GM06990 (cell line): ENCODE results near the gene ARHGAP15.

Experiments used
- DNase-seq: peaks from one replicate; pipeline ENCODE4 v3.0.0-alpha.2; 2011; ENCODE audit not compliant: insufficient read length; ENCODE audit errors: extremely low read depth
- H3K27me3 ChIP-seq: replicated peaks from 2 replicates; pipeline ENCODE4 v1.6.0; 2011; ENCODE audit warnings: low read length; ENCODE audit not compliant: control insufficient read depth, insufficient read depth
- H3K36me3 ChIP-seq: 2 replicates; pipeline ENCODE4 v1.5.1; 2011; ENCODE audit warnings: low read length; ENCODE audit not compliant: control insufficient read depth, insufficient read depth
- H3K4me3 ChIP-seq: replicated peaks from 2 replicates; pipeline ENCODE4 v1.5.1; 2011; ENCODE audit warnings: low read depth, mild to moderate bottlenecking, control low read depth, low read length
- TF ChIP-seq, protein P1 (sequence below): IDR thresholded peaks from 2 replicates; pipeline ENCODE4 v1.5.1; 2011; ENCODE audit warnings: low read length, control low read depth, mild to moderate bottlenecking, inconsistent platforms; ENCODE audit not compliant: insufficient read depth, poor library complexity, severe bottlenecking

Gene ARHGAP15

DNA sequence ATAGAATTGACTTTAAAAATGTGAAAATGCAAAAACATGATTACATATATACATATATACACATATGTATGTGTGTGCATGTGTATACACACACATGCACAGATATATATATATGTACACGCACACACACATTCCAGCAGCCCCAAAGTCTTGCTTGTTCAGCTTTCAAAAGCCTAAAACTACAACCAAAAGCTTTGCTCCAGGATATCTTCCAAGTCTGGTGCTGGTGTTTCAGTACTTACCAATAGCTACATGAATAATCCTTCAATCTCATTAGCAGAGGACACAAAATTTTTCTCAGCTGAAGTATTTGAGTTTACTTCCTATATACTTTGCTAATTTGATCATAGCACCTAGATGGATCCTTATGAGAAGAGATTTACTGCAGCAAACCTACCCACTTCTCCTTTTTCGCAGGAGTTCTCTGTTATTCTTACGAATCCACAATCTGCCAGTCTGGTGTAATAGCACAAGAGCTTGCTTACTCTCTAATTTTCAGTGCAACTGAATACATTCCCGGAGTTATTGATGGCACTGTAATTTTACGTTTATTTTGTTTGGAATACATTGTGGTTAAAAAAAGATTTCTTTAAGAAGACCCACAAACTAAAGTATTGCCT is 553.3 kb downstream of the ARHGAP15 start:
- DNase-seq, result no peak
- TF ChIP-seq, protein P1, sequence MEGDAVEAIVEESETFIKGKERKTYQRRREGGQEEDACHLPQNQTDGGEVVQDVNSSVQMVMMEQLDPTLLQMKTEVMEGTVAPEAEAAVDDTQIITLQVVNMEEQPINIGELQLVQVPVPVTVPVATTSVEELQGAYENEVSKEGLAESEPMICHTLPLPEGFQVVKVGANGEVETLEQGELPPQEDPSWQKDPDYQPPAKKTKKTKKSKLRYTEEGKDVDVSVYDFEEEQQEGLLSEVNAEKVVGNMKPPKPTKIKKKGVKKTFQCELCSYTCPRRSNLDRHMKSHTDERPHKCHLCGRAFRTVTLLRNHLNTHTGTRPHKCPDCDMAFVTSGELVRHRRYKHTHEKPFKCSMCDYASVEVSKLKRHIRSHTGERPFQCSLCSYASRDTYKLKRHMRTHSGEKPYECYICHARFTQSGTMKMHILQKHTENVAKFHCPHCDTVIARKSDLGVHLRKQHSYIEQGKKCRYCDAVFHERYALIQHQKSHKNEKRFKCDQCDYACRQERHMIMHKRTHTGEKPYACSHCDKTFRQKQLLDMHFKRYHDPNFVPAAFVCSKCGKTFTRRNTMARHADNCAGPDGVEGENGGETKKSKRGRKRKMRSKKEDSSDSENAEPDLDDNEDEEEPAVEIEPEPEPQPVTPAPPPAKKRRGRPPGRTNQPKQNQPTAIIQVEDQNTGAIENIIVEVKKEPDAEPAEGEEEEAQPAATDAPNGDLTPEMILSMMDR, result no peak

DNA sequence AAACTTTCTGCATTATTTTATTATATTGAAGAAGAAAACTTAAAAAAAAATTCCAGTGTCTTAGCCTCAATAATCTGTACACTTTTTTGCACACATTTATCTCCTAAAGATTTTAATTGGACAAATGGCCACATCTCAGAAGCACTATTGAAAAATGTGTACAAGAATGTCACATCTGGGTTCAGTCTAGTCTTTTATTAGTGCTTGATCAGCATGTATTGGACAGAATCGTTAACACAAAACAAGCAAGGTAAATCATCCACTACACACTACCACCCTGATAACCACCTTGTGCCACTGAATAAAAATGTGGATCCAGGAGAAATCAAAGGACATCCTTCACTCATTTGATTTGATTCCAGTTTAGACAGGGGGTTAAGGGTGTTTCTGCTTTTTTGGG is 554.8 kb downstream of the ARHGAP15 start:
- H3K36me3 ChIP-seq, result no peaks in the 10 kb centered on the region
- no peak for DNase-seq
- H3K4me3 ChIP-seq, result no peak overlapping the region
- TF ChIP-seq, protein P1, result no peak
- no peaks in the 10 kb centered on the region for H3K27me3 ChIP-seq

More for the DNA sequence above, 553.3 kb downstream of the ARHGAP15 start:
- no peak overlapping the region for H3K4me3 ChIP-seq
- no peaks in the 10 kb centered on the region for H3K27me3 ChIP-seq
- no peaks in the 10 kb centered on the region for H3K36me3 ChIP-seq

DNA sequence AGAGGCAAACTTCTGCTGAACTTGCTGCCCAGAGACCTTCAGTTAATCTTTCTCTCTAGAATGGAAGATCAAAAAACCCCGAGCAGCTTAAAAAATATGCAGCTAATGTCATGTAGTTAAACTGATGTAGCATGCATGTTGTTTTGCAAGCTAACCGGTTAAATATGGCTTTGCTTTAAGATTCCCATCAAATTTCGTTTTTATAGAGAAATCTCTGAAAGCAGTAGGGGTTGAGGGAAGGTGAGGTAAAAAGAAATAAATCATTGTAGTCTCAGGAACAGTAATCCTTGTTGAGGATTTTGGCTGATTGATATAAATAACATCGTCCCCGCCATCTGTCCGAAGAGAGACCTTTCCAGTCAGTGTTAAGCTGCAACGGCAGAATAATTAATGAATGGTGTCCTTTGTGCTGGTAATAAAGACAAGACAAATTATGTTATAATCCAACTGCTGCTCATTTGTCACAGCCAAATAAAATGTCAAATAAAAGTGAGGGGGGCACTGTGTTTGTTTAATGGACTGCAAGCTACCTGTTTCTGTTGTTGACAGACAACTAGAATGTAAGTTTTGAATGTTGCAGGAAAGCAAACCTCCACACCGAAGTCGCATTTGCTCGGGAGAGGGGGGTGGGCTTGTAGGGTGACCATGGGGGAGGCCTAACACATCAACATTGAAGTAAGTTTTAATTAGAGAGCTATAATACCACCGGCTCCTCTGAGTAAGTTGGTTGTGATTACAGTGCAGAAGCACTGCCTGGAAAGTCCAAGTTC is 555.5 kb downstream of the ARHGAP15 start:
- Histone ChIP-seq H3K4me3 (no peak overlapping the region), H3K36me3 (no peaks in the 10 kb centered on the region), H3K27me3 (no peaks in the 10 kb centered on the region)
- TF ChIP-seq, protein P1, result no peak
- no peak for DNase-seq

DNA sequence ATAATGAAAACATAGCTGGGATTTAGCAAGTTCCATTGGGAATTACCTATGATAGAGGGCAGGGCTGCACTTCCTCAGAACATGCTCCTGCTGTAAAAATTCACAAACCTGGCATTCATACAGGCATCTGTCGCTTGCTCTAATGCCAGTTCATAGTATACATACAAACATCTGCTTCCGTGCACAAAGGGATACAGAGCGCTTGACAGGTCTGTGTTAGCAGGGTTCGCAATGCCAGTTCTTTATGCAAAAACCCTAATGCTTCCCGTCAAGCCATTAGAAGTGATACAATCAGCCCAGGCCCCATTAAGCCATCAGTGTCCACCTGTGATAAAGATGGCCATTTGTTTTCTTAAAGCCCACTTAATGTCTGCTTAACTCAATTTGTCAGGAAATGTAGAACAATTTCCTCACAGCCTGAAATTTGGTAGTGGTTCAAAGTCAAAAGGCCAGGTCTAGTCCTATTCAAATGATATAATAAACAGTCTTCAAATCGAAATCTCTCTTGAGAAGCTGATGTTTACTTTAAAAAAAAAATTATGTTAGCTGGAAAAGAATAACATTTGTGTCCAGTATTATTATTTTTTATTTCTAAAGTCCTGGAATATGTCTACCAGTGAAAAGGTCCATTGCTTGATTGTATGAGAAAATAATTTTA is 556.3 kb downstream of the ARHGAP15 start:
- no peak overlapping the region for H3K4me3 ChIP-seq
- TF ChIP-seq, protein P1, result no peak
- no peak for DNase-seq
- H3K36me3 ChIP-seq, result no peaks in the 10 kb centered on the region
- no peaks in the 10 kb centered on the region for H3K27me3 ChIP-seq

DNA sequence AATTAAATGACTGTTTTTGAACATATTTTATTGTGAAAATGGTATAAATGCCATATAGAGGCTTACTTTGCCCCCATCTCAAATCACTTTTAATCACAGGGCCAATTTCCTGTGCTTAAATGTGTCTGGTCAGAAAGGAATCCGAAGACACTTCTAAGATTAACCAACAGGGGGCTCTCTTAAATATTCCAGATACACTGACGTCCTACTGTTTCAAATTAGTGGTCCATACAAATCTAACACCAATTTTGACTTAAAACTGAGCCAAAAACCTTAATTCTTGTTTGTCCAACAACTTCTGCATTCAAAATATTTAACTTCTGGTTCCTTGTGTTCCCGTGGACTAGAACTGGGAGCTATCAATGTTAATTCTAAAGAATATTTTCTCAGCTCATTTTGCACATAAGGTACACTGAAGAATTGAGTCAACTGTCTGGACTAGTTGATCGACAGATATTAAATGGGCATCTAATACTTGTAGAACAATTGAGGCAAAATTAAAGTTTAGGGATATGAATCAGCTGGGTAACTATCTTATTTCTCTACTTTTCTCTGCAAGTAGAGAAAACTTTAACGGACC is 557.5 kb downstream of the ARHGAP15 start:
- TF ChIP-seq, protein P1, result peak; percentile 54
- Histone ChIP-seq H3K36me3 (no peaks in the 10 kb centered on the region), H3K27me3 (no peaks in the 10 kb centered on the region), H3K4me3 (no peak overlapping the region)
- no peak for DNase-seq
